NCI-H1694 treated with DMSO at 0.1 percent for 48 hours (cell line): Measurements from ENCODE around the gene XKR8.
"Not testable (repeated sequence)": the region's sequence is repeated elsewhere in the genome, so short reads cannot be mapped to it uniquely, and the experiment has no call there.

Source experiments
- DNase-seq: peaks from one replicate; lab custom pipeline; 2025; lab: John Stamatoyannopoulos, UW

XKR8 gene

DNA sequence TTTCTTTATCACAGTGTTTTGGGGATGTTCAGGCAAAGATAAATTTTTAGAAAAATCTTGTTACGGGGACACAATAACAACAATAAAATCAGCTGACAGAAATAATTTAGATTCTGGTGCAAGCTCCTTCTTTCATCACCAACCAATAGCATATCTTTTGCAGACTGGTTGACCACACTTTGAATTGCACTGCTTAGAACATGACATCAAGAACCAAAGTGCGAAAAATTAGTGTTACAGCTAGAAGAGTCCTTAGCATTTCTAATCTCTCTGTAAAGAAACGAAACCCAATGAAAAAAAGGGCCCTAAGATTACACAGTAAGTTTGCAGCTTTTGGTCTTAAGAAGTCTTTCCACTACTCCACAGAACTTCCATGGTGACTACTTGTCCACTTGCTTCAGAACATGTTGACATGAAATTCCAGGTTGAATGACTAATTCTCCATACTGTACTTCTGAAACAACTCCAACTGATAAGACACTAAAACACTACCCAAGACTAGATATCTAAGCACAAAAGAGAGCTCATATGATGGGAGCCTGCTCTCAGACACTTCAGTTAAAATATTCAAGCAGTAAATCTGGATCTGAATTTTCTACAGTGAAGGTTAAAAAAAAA lies 31.3 kb downstream of the XKR8 start:
- DNase-seq: no peak

DNA sequence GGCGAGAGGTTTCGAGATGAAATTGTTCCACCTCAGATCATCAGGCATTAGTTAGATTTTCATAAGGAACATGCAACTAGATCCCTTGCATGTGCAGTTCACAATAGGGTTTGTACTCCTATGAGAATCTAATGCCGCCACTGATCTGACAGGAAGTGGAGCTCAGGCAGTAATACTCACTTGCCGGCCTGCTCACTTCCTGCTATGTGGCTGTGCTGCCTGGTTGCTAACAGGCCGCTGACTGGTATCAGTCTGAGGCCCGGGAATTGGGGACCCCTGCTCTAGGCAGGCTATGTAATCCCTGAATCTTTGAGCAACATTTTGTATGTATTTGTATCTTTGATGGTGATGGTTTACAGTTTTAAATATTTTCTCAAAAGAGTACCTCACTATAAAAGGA lies 32.5 kb downstream of the XKR8 start:
- no peak for DNase-seq

DNA sequence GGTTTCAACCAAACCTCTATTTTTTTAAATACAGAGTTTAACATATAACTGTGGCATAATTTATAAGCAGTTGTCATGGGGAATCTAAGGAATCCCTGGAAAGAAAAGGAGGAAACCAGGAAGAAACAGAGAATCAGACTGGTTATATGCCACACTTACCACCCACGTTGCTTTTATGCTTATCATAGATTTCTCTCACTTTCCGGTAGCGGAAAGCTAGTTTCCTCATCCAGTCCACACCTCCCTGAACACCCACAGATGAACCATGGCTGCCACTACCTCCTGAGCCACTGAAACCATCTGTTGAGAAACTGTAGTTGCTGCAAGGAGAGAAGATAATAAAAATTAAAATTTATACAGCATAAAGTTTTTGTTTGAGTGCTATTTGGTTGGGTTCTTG lies 33.5 kb downstream of the XKR8 start:
- DNase-seq: no peak

DNA sequence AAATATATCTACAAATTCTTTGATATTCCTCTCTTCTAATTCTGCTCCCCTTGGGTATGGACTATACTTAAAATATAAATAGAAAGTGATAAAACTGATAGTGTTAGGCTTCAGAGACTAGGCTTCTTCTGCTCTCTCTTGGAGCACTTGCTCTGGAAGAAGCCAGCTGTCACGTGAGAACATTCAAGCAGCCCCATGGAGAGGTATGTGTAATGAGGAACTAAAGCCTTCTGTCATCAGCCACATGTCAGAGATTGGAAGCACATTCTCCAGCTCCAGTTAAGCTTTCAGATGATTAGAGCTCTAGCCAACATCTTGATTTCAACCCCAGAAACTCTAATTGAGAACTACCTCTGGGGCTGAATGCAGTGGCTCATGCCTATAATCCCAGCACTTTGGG lies 34.3 kb downstream of the XKR8 start:
- no peak for DNase-seq

DNA sequence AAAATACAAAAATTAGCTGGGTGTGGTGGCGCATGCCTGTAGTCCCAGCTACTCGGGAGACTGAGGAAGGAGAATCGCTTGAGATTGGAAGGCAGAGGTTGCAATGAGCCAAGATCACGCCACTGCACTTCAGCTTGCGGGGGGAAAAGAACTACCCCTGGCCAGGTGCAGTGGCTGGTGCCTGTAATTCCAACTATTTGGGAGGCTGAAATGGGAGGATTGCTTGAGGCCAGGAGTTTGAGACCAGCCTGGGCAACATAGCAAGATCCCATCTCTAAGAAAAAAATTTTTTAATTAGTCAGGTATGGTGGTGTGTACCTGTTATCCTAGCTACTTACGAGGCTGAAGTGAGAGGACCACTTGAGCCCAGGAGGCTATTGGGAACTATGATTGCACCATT lies 34.8 kb downstream of the XKR8 start:
- not testable (repeated sequence) for DNase-seq

DNA sequence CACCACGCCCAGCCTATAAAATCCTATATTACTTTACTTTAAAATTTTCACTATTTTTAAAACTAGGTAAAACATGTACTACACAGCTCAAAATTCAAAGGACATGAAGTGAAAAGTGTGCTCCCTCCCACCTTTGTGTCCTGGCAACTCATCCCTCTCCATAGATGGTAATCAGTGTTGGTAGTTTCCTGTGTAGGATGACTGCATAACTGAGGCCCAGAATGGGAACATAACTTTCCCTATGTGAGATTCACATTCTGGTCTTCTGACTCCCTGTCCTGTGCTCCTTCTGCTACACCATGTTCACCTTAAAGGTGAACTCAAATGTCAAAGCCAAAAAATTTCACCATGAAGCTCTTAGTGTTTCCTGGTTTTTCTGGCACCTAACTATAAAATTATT lies 39.3 kb downstream of the XKR8 start:
- DNase-seq: no peak

DNA sequence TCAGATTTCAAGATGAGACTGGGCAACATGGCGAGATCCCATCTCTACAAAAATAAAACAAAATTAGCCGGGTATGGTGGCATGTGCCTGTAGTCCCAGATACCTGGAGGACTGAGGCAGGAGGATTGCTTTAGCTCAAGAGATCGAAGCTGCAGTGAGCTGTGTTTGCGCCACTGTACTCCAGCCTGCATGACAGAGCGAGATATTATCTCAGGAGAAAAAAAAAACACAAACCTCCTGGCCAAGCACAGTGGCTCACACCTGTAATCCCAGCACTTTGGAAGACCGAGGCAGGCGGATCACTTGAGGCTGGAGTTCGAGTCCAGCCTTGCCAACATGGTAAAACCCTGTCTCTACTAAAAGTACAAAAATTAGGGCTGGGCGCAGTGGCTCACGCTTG lies 42.8 kb downstream of the XKR8 start:
- no peak for DNase-seq

DNA sequence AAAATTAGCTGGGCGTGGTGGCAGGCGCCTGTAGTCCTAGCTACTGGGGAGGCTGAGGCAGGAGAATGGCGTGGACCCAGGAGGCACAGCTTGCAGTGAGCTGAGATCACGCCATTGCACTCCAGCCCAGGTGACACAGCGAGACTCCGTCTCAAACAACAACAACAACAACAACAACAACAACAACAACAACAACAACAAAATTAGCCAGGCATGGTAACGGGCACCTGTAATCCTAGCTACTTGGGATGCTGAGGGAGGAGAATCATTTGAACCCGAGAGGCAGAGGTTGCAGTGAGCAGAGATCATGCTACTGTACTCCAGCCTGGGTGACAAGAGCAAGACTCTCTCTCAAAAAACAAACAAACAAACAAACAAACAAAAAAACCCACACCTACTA lies 43.3 kb downstream of the XKR8 start:
- DNase-seq: not testable (repeated sequence)

DNA sequence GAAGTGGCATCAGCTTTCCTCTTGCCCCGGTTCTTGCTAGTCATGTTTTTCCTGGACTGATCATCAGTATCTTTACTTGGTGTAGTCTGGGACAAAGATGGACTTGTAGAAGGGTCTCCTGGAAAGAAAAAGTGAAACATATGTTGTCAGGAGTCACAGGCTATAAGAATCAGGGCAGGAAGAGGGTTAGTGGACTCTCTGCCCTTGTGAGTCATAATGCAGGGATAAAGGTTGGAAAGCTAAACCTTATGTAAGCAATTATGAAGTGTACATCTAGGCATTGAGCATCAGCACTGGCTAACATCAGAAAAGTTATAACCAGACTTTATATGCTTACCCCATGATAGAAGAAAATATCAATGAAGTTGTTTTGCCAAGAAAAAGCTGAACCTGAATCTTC lies 51.2 kb downstream of the XKR8 start:
- no peak for DNase-seq
